HepG2 (cell line): ENCODE data around the gene PLK5. TPM values are rescaled to one million over a fixed set of nuclear protein-coding genes. Genes with fewer than 3 reads are reported as not detected.

Source experiments
- ATAC-seq: fragments of 200-7000 bp; cut with Tn5 transposase; 3 replicates; pipeline ENCODE4 v1.9.1; 2020; ENCODE audit warnings: mild to moderate bottlenecking, moderate library complexity
- BruUV-seq: library from RNA; stranded (reverse); fragments of 400-500 nt; replicated peaks from 2 replicates; lab custom pipeline; 2021; lab: Mats Ljungman, UMichigan
- CTCF ChIA-PET: fragments of 300-600 bp; formaldehyde crosslinking; extraction: SDS; loops from one replicate; lab custom pipeline; 2021; ENCODE audit warnings: low total read pairs, inconsistent platforms, low intra/inter-chr PET ratio; lab: Yijun Ruan, JAX
- POLR2A ChIA-PET: fragments of 350-600 bp; sonication (Branson Sonifier 250); formaldehyde crosslinking; loops from one replicate; lab custom pipeline; 2020; ENCODE audit warnings: antibody characterized with exemption, inconsistent platforms; lab: Yijun Ruan, JAX
- DNase-seq: peaks from one replicate; pipeline ENCODE4 v3.0.0-alpha.2; 2015; ENCODE audit warnings: low spot score
- FAIRE-seq: peaks from 3 replicates; lab custom pipeline; 2011; peaks lifted over from hg19 to GRCh38; lab: Jason Lieb, UNC
- H2AFZ ChIP-seq: one replicate; pipeline ENCODE4 v1.6.1; 2011; ENCODE audit warnings: low read length, inconsistent platforms
- H3K27ac ChIP-seq: fragments of 300-600 bp; 3 replicates; pipeline ENCODE4 v1.8.0; 2011; ENCODE audit warnings: mixed run types, mild to moderate bottlenecking, mixed read lengths, low read length, inconsistent platforms; ENCODE audit not compliant: insufficient read depth; ENCODE audit errors: extremely low read length
- H3K27me3 ChIP-seq, 2 experiments: fragments of 200-600 bp in 1 of 2; 2 replicates in 1 of 2; 3 replicates in 1 of 2; pipeline versions ENCODE4 v1.6.0 to v1.8.0; 2011; ENCODE audit warnings: low read length in 2 of 2, mild to moderate bottlenecking in 2 of 2, moderate library complexity in 2 of 2, inconsistent platforms in 1 of 2; ENCODE audit not compliant: insufficient read depth in 2 of 2, control insufficient read depth in 1 of 2
- H3K36me3 ChIP-seq, 2 experiments: fragments of 200-600 bp in 1 of 2; replicated peaks in 1 of 2; 2 replicates in 1 of 2; 3 replicates in 1 of 2; pipeline versions ENCODE4 v1.5.1 to v1.8.0; 2011; ENCODE audit warnings: low read length in 2 of 2, inconsistent platforms in 1 of 2; ENCODE audit not compliant: insufficient read depth in 2 of 2, control insufficient read depth in 1 of 2
- H3K4me1 ChIP-seq: 2 replicates; pipeline ENCODE4 v1.5.1; 2012; ENCODE audit warnings: low read length, inconsistent platforms; ENCODE audit not compliant: insufficient read depth
- H3K4me2 ChIP-seq: 2 replicates; pipeline ENCODE4 v1.6.0; 2011; ENCODE audit warnings: low read depth, low read length, inconsistent platforms
- H3K4me3 ChIP-seq, 3 experiments: fragments of 200-600 bp in 1 of 3; sonication (generic), shearing (Covaris generic) in 1 of 3; replicated peaks in 1 of 3; 2 replicates each; pipeline ENCODE4 v1.5.1; 2011 to 2016; ENCODE audit warnings: low read length in 3 of 3, inconsistent platforms in 2 of 3, low read depth in 2 of 3, mild to moderate bottlenecking in 2 of 3, control low read depth in 1 of 3, mixed read lengths in 1 of 3; ENCODE audit not compliant: insufficient read depth in 1 of 3
- H3K79me2 ChIP-seq: one replicate; pipeline ENCODE4 v1.6.1; 2011; ENCODE audit warnings: low read length, inconsistent platforms; ENCODE audit not compliant: insufficient read depth
- H3K9ac ChIP-seq: 2 replicates; pipeline ENCODE4 v1.6.0; 2011; ENCODE audit warnings: mild to moderate bottlenecking, low read depth, low read length, inconsistent platforms; ENCODE audit not compliant: insufficient read depth
- H3K9me3 ChIP-seq: 2 replicates; pipeline ENCODE4 v1.5.1; 2012; ENCODE audit warnings: mild to moderate bottlenecking, low read length
- H4K20me1 ChIP-seq: 2 replicates; pipeline ENCODE4 v1.6.0; 2011; ENCODE audit warnings: inconsistent platforms, mild to moderate bottlenecking, low read length, moderate library complexity; ENCODE audit not compliant: insufficient read depth
- AGO1 ChIP-seq: fragments of 200-400 bp; formaldehyde crosslinking; IDR thresholded peaks from 2 replicates; pipeline ENCODE4 v1.6.1; 2017; ENCODE audit warnings: mild to moderate bottlenecking, low read depth, low read length, moderate library complexity; ENCODE audit not compliant: poor library complexity, severe bottlenecking
- CHD4 ChIP-seq: fragments of 200-600 bp; sonication (generic); IDR thresholded peaks from 2 replicates; pipeline ENCODE4 v1.7.0; 2017; ENCODE audit warnings: mild to moderate bottlenecking, low read length, borderline replicate concordance
- GABPB1 ChIP-seq: IDR thresholded peaks from 2 replicates; pipeline ENCODE4 v1.6.1; 2016; ENCODE audit warnings: mild to moderate bottlenecking, missing genetic modification reagents, moderate library complexity, missing compliant biosample characterization
- KAT8 ChIP-seq: IDR thresholded peaks from 2 replicates; pipeline ENCODE4 v1.6.1; 2016; ENCODE audit warnings: missing genetic modification reagents, missing compliant biosample characterization
- NCOA2 ChIP-seq: sonication (generic); formaldehyde crosslinking; IDR thresholded peaks from 2 replicates; pipeline ENCODE4 v1.8.0; 2022; ENCODE audit warnings: inconsistent platforms
- NFIB ChIP-seq: sonication (generic); formaldehyde crosslinking; IDR thresholded peaks from 2 replicates; pipeline ENCODE4 v1.9.0; 2021; ENCODE audit warnings: missing genetic modification reagents, mild to moderate bottlenecking, borderline replicate concordance
- NONO ChIP-seq, 2 experiments: fragments of 450-650 bp in 1 of 2; sonication (generic) in 1 of 2; formaldehyde crosslinking in 1 of 2; IDR thresholded peaks in 1 of 2; conservative IDR thresholded peaks in 1 of 2; 2 replicates each; pipeline versions ENCODE4 v1.6.1 to v1.8.0; 2017 to 2022; ENCODE audit warnings: mild to moderate bottlenecking in 1 of 2, missing genetic modification reagents in 1 of 2, moderate library complexity in 1 of 2
- RBFOX2 ChIP-seq: fragments of 200-400 bp; formaldehyde crosslinking; IDR thresholded peaks from 2 replicates; pipeline ENCODE4 v1.6.1; 2017; ENCODE audit warnings: low read depth, mild to moderate bottlenecking, low read length
- TAF15 ChIP-seq: fragments of 200-400 bp; formaldehyde crosslinking; IDR thresholded peaks from one replicate; pipeline ENCODE4 v1.6.1; 2018; ENCODE audit warnings: mild to moderate bottlenecking, low read depth, low read length; ENCODE audit not compliant: poor library complexity, severe bottlenecking
- TRIM22 ChIP-seq: fragments of 450-650 bp; IDR thresholded peaks from 2 replicates; pipeline ENCODE4 v1.6.1; 2017
- ZBTB26 ChIP-seq: IDR thresholded peaks from 2 replicates; pipeline ENCODE4 v1.6.1; 2016; ENCODE audit warnings: missing compliant biosample characterization, missing genetic modification reagents, borderline replicate concordance
- ZFP91 ChIP-seq: sonication (generic); formaldehyde crosslinking; IDR thresholded peaks from 2 replicates; pipeline ENCODE4 v1.9.0; 2022; ENCODE audit warnings: missing genetic modification reagents, mild to moderate bottlenecking, borderline replicate concordance
- ZSCAN25 ChIP-seq: sonication (generic); formaldehyde crosslinking; IDR thresholded peaks from 2 replicates; pipeline ENCODE4 v1.8.0; 2022; ENCODE audit warnings: mild to moderate bottlenecking, missing genetic modification reagents
- WGBS: methylation state at CpG from one replicate; pipeline ENCODE4 v1.1.6; 2017; ENCODE audit warnings: low lambda C conversion rate; 5-methylcytosine and 5-hydroxymethylcytosine counted together
- in situ Hi-C: cut with HindIII; loops from 2 replicates; pipeline ENCODE4 v1.10.0; 2017; ENCODE audit warnings: low pct_unique_long_range_greater_than_20kb; ENCODE audit not compliant: extremely low pct_ligation_motif_present
- intact Hi-C: fragments of 100-400 bp; cut with micrococcal nuclease; formaldehyde crosslinking; loops from one replicate; pipeline ENCODE4 v1.10.0; 2022; ENCODE audit not compliant: unreplicated experiment
- polyA plus RNA-seq, 8 experiments: library from polyadenylated mRNA; depleted of rRNA in 3 of 8; stranded (reverse) in 7 of 8; unstranded in 1 of 8; fragments of >200 nt; fragmentation: Illumina TruSeq in 4 of 8; extraction: Trizol in 4 of 8; gene quantifications; 2 replicates each; pipeline versions ENCODE4 v1.2.1 to v1.2.3, GENCODE V29; 2011 to 2016; ENCODE audit warnings: low read depth in 4 of 8, missing spikeins in 1 of 8, mixed read lengths in 1 of 8; ENCODE audit not compliant: insufficient read depth in 1 of 8
- total RNA-seq, 5 experiments: library from RNA; depleted of rRNA; stranded (reverse); fragments of >200 nt; fragmentation: Illumina TruSeq; extraction: Trizol; gene quantifications; 2 replicates each; pipeline ENCODE4 v1.2.3, GENCODE V29; 2016; ENCODE audit warnings: low read depth in 1 of 5
- TF ChIP-seq, protein P1 (sequence below), 2 experiments: sonication (generic) in 1 of 2; formaldehyde crosslinking in 1 of 2; IDR thresholded peaks; 2 replicates each; pipeline versions ENCODE4 v1.5.1 to v1.6.1; 2011 to 2020; ENCODE audit warnings: borderline replicate concordance in 1 of 2, low read depth in 1 of 2, low read length in 1 of 2, mild to moderate bottlenecking in 1 of 2, missing genetic modification reagents in 1 of 2, moderate library complexity in 1 of 2

PLK5 gene
- total and polyA plus RNA-seq, 2 of the 13 experiments (the other 11 are each of a cell fraction or from before 2014, with no cell fraction given): not detected

GRCh38 chr19:1495051-1495798 is 28.7 kb upstream of the PLK5 start:
- H3K36me3 ChIP-seq: no peaks in the 10 kb centered on the region
- no peak overlapping the region for H3K4me3 ChIP-seq
- DNase-seq: no peak
- peaks cover 6% of the 10 kb centered on the region for H3K79me2 ChIP-seq
- POLR2A ChIA-PET: no interaction called here
- H3K4me2 ChIP-seq: no peak overlapping the region
- CTCF ChIA-PET: no interaction called here
- H3K9me3 ChIP-seq: no peaks in the 10 kb centered on the region
- no peaks in the 10 kb centered on the region for H3K27me3 ChIP-seq
- intact Hi-C loops: no loop called here
- H3K27ac ChIP-seq: no peak overlapping the region
- H3K9ac ChIP-seq: no peak overlapping the region
- H4K20me1 ChIP-seq: no peaks in the 10 kb centered on the region
- BruUV-seq: no TSS peak
- H3K4me1 ChIP-seq: peaks cover 51% of the 10 kb centered on the region
- TF ChIP-seq CHD4: no peak
- TF ChIP-seq, protein P1, sequence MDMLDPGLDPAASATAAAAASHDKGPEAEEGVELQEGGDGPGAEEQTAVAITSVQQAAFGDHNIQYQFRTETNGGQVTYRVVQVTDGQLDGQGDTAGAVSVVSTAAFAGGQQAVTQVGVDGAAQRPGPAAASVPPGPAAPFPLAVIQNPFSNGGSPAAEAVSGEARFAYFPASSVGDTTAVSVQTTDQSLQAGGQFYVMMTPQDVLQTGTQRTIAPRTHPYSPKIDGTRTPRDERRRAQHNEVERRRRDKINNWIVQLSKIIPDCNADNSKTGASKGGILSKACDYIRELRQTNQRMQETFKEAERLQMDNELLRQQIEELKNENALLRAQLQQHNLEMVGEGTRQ (IDR thresholded peaks at IDR 0.05; ENCODE audit: low read depth, low read length): no peak
- TF ChIP-seq, protein P1 (CRISPR knock-in tag; IDR thresholded peaks at IDR 0.05; ENCODE audit: borderline replicate concordance): no peak
- no peak for TF ChIP-seq KAT8 (CRISPR knock-in tag)
- no peak for TF ChIP-seq NONO (IDR thresholded peaks at IDR 0.05)
- no peak for TF ChIP-seq NONO (CRISPR knock-in tag; conservative IDR thresholded peaks at IDR 0.05)
- no peak for TF ChIP-seq RBFOX2
- TF ChIP-seq NCOA2 (CRISPR knock-in tag): no peak
- no peak; the same call in 1 of the 2 replicates for TF ChIP-seq GABPB1 (CRISPR knock-in tag)
- TF ChIP-seq ZFP91: 0 out of 2 replicates have a peak, but pooled peaks have one; percentile 28
- no peak for TF ChIP-seq TRIM22
- no peak for TF ChIP-seq ZSCAN25 (CRISPR knock-in tag)
- TF ChIP-seq TAF15: no peak
- TF ChIP-seq ZBTB26: no peak
- no peak for TF ChIP-seq NFIB (CRISPR knock-in tag)
- TF ChIP-seq AGO1: peak; percentile 81
- FAIRE-seq: no peak
- no peak for ATAC-seq
- in situ Hi-C loops: no loop called here
- 73% methylated on average over 13 of the region's 37 CpGs for WGBS
- no peak overlapping the region for H2AFZ ChIP-seq
